Measurements from ENCODE around the gene ZNF710.

GRCh38 chr15:90104551-90104950 lies 103.4 kb downstream of the ZNF710 start:
- no peak for TF ChIP-seq CTCF (IDR thresholded peaks at IDR 0.05)
- no peak for TF ChIP-seq POLR2A (IDR thresholded peaks at IDR 0.05)
